ENCODE measurements around the gene P3H2.

DNA sequence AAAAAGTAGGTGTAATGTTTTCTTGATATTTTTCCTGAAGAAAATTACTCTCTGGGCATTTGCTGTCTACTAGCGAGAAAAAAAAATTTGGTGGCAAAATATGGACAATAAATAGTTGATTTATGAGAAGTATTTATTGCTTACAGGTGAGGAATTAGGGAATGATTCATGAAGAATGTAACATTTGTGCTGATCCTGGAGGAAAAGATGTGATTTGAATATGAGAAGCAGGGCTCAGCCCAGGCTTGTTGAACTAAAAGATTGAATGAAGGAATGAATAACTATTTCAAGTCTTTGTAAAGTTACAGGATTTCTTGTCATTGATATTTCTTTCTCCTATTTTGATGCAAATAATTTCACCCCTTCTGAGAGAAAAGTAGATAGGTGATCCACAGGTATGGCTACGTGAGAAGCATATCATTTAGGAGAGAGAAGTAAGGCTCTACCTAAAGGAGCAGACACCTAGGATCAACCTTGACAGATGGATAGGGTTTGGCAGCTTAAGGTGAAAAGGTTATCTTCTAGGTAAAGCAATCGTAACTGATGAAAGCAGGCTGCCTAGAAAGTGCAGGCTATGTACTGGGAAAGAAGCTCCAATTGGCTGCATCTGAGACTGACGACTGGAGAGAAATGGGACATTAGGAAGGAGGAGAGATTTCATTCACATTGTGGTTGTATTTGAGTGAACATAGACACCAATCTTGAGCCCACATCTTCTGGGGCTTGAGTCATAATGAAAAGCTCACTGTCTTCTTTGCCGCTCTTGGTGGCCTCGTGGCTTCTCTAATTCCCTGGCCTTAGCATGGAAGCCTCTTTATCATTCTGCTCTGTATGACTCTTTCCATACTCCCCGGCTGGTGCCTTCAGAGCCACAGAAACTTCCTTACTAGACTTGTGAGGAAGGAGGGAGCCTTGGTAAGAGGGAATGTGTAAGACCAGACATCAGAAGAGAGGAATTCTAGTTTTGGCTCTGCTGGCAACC is 106.5 kb downstream of the P3H2 start:
- TF ChIP-seq, protein P1, sequence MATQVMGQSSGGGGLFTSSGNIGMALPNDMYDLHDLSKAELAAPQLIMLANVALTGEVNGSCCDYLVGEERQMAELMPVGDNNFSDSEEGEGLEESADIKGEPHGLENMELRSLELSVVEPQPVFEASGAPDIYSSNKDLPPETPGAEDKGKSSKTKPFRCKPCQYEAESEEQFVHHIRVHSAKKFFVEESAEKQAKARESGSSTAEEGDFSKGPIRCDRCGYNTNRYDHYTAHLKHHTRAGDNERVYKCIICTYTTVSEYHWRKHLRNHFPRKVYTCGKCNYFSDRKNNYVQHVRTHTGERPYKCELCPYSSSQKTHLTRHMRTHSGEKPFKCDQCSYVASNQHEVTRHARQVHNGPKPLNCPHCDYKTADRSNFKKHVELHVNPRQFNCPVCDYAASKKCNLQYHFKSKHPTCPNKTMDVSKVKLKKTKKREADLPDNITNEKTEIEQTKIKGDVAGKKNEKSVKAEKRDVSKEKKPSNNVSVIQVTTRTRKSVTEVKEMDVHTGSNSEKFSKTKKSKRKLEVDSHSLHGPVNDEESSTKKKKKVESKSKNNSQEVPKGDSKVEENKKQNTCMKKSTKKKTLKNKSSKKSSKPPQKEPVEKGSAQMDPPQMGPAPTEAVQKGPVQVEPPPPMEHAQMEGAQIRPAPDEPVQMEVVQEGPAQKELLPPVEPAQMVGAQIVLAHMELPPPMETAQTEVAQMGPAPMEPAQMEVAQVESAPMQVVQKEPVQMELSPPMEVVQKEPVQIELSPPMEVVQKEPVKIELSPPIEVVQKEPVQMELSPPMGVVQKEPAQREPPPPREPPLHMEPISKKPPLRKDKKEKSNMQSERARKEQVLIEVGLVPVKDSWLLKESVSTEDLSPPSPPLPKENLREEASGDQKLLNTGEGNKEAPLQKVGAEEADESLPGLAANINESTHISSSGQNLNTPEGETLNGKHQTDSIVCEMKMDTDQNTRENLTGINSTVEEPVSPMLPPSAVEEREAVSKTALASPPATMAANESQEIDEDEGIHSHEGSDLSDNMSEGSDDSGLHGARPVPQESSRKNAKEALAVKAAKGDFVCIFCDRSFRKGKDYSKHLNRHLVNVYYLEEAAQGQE (IDR thresholded peaks at IDR 0.05; ENCODE audit: insufficient read depth in 1 of 2, low read depth in 2 of 2, low read length in 2 of 2) = no peak
- TF ChIP-seq POLR2AphosphoS5 (IDR thresholded peaks at IDR 0.05; ENCODE audit: low read depth, low read length) (no peak), SIN3A (IDR thresholded peaks at IDR 0.05; ENCODE audit: borderline replicate concordance, insufficient read depth, low read length) (no peak)

All from PFSK-1 (cell line).